HG02759 (cell line): ENCODE results near the gene PRELP.
"Not testable (repeated sequence)": the region's sequence is repeated elsewhere in the genome, so short reads cannot be mapped to it uniquely, and the experiment has no call there.

Experiments
- ATAC-seq: cut with Tn5 transposase; IDR thresholded peaks from one replicate; pipeline ENCODE4 v1.9.1; 2021; ENCODE audit warnings: mild to moderate bottlenecking, moderate library complexity; ENCODE audit not compliant: unreplicated experiment

PRELP gene

GRCh38 chr1:203504400-203505250 lies 29.0 kb downstream of the PRELP start:
- no peak for ATAC-seq

GRCh38 chr1:203505526-203506204 lies 30.1 kb downstream of the PRELP start:
- ATAC-seq = no peak

- no peak for ATAC-seq
Measured at GRCh38 chr1:203506858-203507626, 31.4 kb downstream of the PRELP start.

DNA sequence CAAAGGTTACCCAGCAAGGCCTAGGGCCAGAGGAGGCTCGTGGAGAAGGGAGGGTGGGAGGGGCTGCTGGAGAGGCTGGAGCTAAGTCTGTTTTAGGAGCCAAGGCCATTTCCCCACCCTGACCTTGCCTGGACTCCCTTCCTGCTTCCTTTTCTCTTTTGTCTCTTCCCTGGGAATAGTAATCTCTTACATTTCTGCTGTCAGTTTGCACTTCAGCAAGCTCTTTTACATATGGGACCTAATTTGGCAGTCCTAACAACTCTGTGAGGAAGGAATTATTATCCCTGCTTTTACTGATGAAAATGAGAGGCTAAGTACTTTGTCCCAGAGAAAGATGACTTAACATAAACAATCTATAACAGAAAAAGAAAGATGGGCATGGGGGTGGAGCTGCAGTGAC lies 32.2 kb downstream of the PRELP start:
- ATAC-seq = no peak

GRCh38 chr1:203508463-203509073 lies 33.0 kb downstream of the PRELP start:
- no peak for ATAC-seq

DNA sequence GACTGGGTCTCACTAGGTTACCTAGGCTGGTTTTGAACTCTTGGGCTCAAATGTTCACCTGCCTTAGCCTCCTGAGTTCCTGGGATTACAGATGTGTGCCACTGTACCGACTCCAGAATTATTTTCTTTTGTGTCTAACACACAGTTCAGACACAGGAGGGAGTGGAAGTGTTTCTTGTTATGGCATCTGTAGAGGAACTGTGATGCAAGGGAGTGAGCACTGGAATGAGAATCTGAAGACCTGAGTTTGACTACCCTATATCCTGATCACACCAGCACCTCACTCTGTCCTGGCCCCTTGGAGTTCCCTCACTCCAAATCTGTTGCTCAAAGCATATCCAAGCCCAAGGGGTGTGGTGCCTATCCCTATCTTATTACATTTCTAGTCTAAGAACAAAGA lies 33.5 kb downstream of the PRELP start:
- ATAC-seq = no peak

DNA sequence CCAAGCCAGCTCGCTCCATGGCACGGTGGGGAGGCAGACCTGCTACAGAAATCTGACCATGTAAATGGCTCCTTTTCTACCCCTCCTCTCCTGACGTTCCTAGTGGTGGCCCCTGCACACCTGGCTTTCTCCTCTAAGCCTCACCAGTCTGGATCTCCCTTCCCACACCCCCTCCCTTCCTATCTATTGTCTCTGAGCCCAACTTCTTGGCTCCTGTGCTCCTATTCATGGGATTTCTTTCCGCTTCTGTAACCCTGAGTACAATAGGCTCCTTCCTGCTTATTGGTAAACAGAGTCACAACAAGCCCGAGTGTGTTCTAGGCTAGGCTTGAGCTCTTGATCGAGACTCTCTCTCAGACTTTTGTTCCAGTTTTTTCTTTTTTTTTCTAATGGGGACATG lies 35.9 kb downstream of the PRELP start:
- ATAC-seq = no peak

GRCh38 chr1:203511930-203512329 lies 36.3 kb downstream of the PRELP start:
- ATAC-seq = no peak

DNA sequence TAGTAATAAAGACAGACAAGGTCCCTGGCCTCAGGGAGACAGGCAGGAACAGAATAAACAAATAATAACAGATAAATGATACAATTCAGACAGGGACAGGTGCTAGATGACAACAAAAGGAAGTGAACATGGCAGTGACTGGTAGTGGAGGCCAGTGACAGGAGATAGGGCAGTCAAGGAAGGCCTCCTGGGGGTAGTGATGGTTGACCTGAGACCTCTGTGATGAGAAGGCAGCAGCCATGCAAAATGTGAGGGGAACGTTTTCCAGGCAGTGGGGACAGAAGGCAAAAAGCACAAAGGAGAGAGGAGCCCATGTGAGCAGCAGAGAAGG lies 36.9 kb downstream of the PRELP start:
- ATAC-seq = no peak

DNA sequence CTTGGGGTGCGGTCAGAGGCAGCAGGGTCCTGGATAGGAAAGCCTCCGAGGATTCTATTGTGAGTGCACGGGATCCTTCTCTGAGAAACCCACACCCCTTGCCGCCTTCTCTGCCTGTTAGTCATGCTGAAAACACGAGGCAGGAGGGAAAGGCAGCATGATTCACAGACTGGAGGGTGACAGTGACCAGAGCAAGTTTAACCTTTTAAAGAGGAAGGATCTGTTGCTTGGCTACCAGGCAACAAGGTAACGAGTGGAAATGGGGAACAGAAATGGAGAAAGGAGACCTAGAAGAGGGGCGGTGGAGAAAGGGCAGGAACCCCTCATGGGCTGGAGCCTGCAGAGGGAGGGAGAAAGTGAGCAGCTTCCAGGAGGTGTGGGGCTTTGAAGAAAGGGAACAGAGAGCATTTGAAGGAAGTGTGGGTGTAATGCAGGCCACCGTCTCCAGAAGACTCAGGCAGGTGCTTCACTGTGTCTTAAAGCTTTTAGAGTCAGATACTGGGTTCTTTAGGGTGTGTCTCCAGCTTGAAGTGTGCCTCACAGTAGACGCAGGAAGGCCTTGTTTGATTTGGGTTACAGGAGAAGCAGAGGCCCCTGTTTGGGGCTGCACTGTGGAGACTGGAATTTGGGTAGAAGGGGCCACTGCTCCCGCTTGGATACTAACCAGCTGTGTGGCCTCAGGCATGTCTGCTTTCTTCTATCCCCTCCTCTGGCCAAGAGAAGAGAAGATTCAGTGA lies 37.4 kb downstream of the PRELP start:
- ATAC-seq = no peak

DNA sequence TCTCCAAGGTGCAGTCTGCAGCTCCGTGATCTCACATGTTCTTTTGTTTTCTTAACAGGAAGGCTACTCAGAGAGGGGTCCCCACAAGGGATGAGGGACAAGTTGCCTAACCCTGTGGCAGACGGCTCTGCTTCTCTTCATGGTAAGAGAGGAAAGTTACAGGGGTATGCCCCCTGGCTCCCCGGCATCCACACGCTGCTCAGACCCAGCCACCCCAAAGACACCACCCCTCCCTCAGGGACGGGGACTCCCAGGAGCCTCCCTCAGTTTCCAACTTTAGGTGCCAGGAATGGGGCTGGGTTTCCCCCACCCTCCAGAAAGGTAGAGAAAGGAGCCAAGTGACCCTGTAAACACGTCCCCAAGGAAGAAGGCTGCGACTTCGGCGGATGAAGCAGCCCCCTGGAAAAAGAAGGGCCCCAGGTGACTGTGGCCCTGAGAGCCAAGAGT lies 38.0 kb downstream of the PRELP start:
- no peak for ATAC-seq

GRCh38 chr1:203516184-203516583 lies 40.6 kb downstream of the PRELP start:
- ATAC-seq = no peak

DNA sequence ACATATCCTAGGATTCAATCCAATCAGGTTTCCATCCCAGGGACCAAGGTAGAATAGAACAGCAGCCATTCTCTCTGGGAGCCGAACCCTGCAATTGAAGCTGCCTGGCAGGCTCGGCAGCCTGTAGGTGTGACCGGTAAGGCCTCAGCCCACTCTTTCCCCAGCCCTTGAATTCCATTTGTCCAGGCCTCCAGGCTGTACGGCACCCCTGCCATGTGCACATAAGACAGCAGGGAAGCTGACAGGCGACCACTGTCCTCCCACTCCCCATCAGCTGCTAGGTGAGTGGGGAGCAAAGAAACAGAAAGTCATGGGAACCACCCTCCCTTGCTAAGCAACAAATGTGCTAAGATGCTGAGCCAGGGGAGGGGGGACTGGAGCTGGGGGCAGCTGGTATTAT lies 41.3 kb downstream of the PRELP start:
- ATAC-seq = no peak

- no peak for ATAC-seq
Measured at GRCh38 chr1:203517426-203518110, 42.0 kb downstream of the PRELP start.

DNA sequence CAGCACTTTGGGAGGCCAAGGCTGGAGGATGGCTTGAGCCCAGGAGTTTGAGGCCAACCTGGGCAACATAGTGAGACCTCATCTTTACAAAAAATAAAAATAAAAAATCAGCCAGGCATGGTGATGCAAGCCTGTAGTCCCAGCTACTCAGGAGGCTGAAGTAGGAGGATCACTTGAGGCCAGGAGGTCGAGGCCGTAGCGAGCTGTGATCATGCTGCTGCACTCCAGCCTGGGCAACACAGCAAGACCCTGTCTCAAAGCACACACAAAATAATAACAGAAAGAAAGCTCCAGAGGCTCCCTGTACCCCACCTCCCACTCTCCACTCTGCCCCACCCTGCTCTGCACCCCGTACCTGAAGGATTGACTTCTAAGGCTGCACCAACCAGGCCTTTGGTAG lies 42.5 kb downstream of the PRELP start:
- not testable (repeated sequence) for ATAC-seq

GRCh38 chr1:203518541-203518940 lies 42.9 kb downstream of the PRELP start:
- ATAC-seq = no peak

DNA sequence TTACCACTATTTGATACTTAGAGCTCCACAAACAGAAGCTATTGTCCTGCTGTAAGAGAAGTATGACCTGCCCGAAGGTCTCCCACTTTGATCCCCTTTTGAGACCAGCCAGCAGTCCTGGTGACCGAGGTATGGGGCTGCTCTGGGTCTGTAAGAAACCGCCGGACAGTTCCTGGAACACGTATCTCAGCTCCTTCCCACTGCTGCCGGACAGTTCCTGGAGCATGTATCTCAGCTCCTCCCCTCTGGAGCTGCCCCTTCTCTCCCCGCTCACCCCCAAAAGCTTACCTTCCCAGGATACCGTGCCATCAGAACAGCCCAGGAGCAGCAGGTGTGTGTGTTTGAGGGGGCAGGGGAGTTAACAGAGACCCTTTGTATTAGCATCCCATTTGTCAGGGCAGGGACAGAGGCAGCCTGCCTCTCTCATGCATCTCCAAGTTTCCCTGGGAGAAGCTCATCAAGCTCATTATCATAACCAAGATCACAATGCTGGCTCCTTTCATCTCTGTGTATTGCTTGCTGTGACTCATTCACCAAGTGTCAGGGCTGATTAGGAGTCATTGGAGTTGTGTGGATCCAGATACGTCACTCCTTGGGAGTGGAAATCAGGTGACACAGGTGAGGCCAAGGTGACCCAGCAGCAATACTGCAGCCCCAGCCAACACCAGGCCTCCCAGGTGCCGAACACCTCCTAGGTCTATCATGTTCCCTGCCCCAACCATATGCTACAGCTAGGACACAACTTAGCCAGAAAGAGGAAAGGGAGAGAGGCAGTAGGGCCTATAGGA lies 43.6 kb downstream of the PRELP start:
- no peak for ATAC-seq

- ATAC-seq = no peak
Measured at GRCh38 chr1:203519896-203520295, 44.3 kb downstream of the PRELP start.

- ATAC-seq = no peak
Measured at GRCh38 chr1:203520315-203520714, 44.7 kb downstream of the PRELP start.
